GM19193 (cell line): ENCODE results near the gene EPM2A.

Experiments
- POLR2A ChIP-seq: IDR thresholded peaks from 4 replicates; pipeline ENCODE4 v1.6.1; 2011; ENCODE audit not compliant: insufficient read depth, insufficient read length; ENCODE audit errors: extremely low read depth

Gene EPM2A

DNA sequence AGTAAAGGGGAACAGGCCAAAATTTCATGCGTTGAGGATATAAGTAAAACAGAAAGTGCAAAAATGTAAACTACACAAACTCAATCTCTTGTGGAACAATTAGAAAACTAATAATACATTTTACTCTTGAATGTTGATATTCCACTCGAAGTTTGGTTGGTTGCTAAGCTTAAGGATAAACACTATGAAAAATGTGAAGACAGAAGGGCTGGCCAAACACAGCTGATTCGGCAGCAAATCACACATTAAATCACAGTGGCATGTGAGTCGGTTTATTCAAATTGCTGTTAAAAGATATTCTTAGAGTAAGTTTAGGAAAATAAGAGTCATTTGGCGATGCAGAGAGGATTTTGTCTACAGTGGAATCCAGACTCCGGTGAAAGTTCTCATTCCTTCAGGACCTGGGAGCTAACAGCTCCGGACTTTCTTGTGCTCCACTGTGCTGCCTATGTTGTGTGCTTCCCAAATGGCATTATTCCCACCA lies 1.4 kb upstream of the EPM2A start:
- TF ChIP-seq POLR2A: no peak

DNA sequence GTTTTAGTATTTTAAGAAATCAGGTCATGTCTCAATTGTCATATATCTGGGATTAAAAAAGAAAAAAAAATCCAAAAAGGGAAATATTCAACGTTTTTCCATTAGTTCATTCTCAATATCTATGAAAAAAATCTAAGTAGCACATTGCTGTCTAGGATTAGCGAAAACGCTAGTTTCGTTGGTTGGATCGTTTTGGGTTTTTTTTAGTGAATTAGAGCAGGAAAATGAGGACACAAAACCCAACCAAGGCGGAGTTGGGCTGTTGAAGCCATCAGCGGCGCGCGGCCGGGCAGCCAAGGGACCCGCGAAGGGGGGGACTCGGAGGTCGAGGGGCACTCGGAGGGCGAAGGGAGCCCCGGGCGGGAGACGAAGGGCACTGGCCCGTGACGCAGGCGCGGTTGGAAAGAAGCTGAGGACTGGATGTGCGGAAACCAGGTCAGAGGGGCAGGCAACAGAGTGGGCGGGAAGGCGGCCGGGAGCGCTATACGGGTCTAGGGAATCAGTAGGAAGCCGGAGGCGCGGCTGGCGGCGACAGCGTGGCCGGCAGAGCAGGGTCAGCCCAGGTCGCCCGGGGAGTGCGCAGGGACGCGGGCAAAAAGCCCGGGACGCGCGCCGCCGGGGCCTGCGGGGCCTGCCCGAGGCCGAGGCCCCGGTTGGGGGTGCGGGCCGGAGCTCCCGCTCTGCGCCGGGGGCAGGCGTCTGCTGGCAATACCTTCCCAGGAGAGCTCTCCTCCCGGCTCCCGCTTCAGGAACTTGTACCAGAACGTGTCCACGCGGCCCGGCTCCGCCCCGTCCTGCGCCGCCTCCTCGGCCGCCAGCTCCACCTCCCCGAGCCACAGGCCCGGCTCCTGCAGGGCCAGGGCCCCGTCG lies 599 bp downstream of the EPM2A start:
- no peak for TF ChIP-seq POLR2A

DNA sequence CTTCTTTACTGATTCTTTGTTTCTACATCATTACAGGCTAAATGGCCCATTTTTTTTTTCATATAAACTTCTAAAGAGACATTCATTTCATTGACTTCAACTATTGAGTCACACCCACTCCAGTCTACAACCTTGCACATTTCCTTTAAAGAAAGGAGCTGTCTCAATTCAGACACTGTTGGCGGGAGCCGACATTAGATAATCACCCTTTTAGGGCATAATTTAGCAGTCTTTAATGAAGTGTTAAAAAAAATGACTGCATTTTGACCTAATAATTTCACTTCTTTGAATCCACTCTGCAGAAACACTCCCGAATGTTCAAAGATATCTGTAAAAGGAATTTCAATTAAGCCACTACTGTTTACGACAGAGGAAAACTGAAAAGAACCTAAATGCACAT lies 1.5 kb downstream of the EPM2A start:
- no peak for TF ChIP-seq POLR2A

DNA sequence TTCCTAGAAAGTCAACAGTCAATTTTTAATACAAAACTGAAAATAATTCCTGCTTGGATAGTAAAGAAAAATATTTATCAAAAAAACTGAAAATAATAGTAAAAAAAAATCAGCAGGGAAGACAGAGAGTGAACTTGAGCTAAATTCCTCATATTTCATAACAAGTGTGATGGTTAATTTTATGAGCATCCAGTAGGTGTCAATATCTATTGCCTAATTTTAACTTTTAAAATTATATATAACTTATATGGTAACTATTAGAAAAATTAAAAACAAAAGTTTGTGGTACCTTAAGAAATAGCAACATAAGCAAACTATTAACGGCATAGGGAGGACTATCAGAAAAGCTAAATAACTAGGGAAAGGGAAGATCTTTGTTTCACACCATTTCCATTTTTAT lies 2.1 kb downstream of the EPM2A start:
- TF ChIP-seq POLR2A: no peak

DNA sequence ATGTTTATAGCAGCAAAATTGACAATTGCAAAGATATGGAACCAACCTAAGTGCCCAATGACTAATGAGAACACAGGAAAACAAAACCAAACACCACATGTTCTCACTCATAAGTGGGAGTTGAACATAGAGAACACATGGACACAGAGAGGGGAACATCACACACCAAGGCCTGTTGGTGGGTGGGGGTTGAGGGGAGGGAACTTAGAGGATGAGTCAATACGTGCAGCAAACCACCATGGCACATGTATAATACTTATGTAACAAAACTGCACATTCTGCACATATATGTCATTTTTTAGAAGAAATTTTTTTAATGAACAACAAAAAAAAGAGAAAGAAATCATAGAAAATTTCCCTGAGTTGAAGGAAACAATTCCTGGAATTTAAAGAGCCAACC lies 3.9 kb downstream of the EPM2A start:
- no peak for TF ChIP-seq POLR2A

DNA sequence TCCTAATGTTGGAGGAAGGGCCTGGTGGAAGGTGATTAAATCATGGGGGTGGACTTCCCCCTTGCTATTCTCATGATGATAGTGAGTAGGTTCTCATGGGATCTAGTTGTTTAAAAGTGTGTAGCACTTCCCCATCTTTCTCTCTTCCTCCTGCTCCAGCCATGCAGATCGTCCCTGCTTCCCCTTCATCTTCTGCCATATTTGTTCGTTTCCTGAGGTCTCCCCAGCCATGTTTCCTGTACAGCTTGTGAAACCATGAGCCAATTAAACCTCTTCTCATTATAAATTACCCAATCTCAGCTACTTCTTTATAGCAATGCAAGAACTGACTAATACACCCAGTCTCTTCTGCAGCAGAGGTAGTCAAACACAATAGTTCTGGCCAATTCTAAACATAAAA lies 5.4 kb downstream of the EPM2A start:
- no peak for TF ChIP-seq POLR2A

DNA sequence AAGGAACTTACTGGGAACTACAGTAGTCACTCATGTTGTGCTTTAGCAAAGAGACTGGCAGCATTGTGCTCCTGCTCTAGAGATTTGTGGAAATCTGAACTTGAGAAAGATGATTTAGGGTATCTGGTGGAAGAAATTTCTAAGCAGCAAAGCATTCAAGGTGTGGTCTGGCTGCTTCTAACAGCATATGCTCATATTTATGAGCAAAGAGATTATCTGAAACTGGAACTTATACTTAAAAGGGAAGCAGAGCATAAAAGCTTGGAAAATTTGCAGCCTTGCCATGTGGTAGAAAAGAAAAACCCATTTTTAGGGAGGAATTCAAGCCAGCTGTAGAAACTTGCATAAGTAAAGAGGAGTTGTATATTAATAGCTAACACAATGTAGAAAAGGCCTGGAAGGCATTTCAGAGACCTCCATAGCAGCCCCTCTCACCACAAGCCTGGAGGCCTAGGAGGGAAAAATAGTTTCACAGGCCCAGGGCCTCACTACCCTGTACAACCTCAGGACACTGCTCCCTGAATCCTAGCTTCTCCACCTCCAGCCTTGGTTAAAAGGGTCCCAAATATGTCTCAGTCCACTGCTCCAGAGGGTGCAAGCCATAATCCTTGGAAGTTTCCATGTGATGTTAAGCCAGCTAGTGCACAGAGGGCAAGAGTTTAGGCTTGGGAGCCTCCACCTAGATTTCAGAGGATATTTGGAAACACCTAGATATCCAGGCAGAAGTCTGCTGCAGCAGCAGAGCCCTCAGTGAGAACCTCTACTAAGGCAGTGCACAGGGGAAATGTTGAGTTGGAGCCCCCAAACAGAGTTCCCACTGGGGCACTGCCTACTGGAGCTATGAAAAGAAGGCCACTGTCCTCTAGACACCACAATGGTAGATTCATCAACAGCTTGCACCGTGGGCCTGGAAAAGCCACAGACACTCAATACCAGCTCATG lies 6.6 kb downstream of the EPM2A start:
- no peak for TF ChIP-seq POLR2A

DNA sequence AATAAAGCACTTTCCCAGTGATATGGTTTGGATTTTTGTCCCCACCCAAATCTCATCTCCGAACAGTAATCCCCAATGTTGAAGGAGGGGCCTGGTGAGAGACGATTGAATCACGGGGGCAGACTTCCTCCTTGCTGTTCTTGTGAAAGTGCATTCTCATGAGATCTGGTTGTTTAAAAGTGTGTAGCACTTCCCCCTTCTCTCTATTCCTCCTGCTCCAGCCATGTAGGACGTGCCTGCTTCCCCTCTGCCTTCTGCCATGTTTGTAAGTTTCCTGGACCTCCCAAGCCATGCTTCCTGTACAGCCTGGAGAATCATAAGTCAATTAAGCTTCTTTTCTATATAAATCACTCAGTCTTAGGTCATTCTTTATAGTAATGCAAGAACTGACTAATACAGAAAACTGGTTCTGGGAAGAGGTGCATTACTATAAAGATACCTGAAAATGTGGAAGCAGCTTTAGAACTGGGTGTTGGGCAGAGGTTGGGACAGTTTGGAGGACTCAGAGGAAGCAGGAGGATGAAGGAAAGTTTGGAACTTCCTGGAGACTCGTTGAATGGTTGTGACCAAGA lies 7.4 kb downstream of the EPM2A start:
- no peak for TF ChIP-seq POLR2A

DNA sequence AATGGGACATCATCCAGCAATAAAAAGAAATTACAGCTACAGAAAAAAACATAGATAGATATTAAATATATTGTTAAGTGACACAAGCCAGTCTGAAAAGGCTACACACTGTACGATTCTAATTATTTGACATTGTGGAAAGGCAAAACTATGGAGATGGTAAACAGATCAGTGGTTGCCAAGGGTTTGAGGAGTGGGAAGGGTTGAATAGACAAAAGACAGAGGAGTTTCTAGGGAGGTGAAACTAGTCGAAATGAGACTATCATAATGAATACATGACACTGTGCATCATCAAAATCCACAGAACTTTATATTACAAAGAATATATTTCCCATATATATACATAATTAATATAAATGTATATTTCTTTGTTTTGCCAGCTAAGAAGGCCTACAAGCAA lies 9.8 kb downstream of the EPM2A start:
- TF ChIP-seq POLR2A: no peak

DNA sequence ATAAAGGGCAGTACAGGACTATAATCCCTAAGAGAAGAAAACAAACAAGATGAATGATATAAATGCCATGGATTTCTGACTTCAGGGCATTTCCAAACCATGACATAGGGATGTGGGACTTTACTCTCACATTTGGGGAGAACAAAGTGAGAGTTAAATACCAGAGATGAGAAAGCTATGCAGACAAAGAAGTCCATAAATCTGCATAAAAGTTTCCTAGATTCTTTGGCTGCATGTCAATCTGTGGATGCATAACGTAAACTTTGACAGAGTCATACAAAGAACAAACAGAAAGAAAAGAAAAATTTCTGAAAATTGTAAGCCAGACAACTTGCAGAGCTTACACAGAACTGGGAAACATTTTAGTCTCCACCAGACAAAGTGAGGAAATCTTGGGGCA lies 11.7 kb downstream of the EPM2A start:
- no peak for TF ChIP-seq POLR2A

DNA sequence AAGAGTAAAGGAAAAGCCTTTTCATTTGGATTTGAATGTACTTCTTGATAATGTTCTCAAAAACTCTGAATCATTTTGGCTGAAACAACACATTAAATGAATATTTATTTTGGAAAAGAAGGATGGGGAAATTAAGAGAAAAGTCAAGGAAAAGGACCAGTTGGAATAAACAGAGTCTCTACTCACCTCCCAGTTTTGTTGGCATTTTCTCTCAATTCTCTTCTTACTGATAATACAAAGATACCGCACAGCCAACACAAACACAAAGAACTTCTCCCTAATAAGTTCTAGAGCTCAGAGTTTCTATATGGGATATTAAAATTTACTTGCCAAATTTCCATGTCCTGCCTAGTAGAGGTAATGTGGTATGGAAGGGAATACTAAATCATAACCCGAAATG lies 13.1 kb downstream of the EPM2A start:
- no peak for TF ChIP-seq POLR2A

DNA sequence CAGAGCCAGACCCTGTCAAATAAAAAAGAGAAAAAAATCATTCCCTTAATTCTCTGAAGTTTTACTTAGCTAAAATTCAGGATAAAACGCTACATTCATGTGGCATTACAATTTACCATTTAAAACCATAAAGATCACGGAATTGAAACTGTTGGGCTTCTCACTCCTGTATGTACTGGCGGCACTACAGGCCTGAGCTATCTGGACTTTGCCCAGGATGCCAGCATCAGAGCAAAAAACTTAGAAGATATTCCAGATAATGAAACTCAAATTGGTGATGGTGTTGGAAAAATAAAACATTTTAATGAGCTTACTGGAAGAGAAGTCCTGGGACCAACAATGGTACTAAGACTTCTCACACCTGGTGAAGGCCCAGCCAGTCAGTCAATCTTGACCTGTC lies 14.2 kb downstream of the EPM2A start:
- TF ChIP-seq POLR2A: no peak

DNA sequence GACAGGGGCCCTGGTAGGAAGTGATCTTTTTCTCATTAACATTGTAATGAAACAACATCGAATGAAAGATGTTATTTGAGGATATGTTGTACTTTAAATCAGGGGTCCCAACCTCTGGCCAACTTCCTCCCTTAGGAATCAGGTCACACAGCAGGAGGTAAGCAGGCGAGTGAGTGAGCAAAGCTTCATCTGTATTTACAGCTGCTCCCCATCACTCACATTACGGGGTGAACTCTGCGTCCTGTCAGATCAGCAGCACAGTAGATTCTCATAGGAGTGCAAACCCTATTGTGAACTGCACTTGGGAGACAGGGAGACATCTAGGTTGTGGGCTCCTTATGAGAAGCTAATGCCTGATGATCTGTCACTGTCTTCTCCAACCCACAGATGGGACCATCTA lies 19.9 kb downstream of the EPM2A start:
- TF ChIP-seq POLR2A: no peak

DNA sequence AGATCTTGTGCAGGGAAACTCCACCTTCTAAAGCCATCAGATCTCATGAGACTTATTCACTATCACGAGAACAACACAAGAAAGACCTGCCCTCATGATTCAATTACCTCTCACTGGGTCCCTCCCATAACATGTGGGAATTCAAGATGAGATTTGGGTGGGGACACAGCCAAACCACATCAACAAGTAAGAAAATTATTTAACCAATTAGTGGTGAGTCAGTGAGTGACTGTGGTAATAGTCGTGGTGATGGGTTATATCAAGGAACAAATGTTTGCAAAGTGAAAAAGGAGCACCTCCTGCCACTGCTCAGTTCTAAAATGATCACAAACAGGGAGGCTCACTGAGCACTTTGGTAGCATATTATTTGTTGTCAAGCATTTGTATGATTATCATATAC lies 20.6 kb downstream of the EPM2A start:
- TF ChIP-seq POLR2A: no peak

DNA sequence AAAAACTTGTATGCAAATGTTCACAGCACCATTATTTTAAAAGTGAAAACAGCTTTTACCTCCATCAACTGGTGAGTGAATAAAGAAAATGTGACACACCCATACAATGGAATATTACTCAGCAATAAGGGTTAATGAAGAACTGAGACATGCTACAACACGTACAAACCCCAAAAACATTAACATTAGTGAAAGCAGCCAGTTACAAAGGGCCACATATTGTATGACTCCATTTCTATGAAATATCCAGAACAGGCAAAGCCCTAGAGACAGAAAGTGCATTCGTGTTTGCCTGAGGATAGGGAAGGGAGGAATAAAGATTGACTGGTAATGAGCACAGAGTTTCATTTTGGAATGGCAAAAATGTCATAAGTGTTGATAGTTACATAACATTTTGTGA lies 21.5 kb downstream of the EPM2A start:
- no peak for TF ChIP-seq POLR2A
